C4-2B (cell line): ENCODE data around the gene KIF6.

Experiments used
- H3K27ac ChIP-seq: fragments of 450-650 bp; 2 replicates; pipeline ENCODE4 v1.5.1; 2017
- CTCF ChIP-seq: fragments of 450-650 bp; conservative IDR thresholded peaks from 2 replicates; pipeline ENCODE4 v1.5.1; 2017; ENCODE audit warnings: mild to moderate bottlenecking
- ZFX ChIP-seq: fragments of 450-650 bp; IDR thresholded peaks from 2 replicates; pipeline ENCODE4 v1.6.1; 2017

Gene KIF6

GRCh38 chr6:39310542-39310941 is 414.7 kb downstream of the KIF6 start:
- TF ChIP-seq CTCF = no peak
- no peak for TF ChIP-seq ZFX
- H3K27ac ChIP-seq = no peak overlapping the region

- H3K27ac ChIP-seq = no peak overlapping the region
Measured at GRCh38 chr6:39309942-39310531, 415.2 kb downstream of the KIF6 start.

GRCh38 chr6:39307462-39307861 is 417.7 kb downstream of the KIF6 start:
- TF ChIP-seq ZFX = no peak
- no peak for TF ChIP-seq CTCF
- H3K27ac ChIP-seq = no peak overlapping the region

More at GRCh38 chr6:39309942-39310531, 415.2 kb downstream of the KIF6 start:
- TF ChIP-seq ZFX (no peak), CTCF (peak; percentile 92)

- H3K27ac ChIP-seq = no peak overlapping the region
- TF ChIP-seq ZFX (no peak), CTCF (no peak)
Measured at GRCh38 chr6:39304951-39305350, 420.3 kb downstream of the KIF6 start.

GRCh38 chr6:39303425-39304153 is 421.6 kb downstream of the KIF6 start:
- TF ChIP-seq CTCF = peak; percentile 73
- TF ChIP-seq ZFX = no peak

GRCh38 chr6:39302669-39303424 is 422.4 kb downstream of the KIF6 start:
- TF ChIP-seq CTCF (peak; percentile 95), ZFX (no peak)

More at GRCh38 chr6:39303425-39304153, 421.6 kb downstream of the KIF6 start:
- no peak overlapping the region; the same call in 1 of the 2 replicates for H3K27ac ChIP-seq

GRCh38 chr6:39302011-39302410 is 423.2 kb downstream of the KIF6 start:
- no peak overlapping the region for H3K27ac ChIP-seq
- TF ChIP-seq ZFX (no peak), CTCF (no peak)

More at GRCh38 chr6:39302669-39303424, 422.4 kb downstream of the KIF6 start:
- no peak overlapping the region; the same call in 1 of the 2 replicates for H3K27ac ChIP-seq
